ENCODE results near the gene ZNF695.
"Not testable (repeated sequence)": the region's sequence is repeated elsewhere in the genome, so short reads cannot be mapped to it uniquely, and the experiment has no call there.

GRCh38 chr1:247024658-247025057, 16.8 kb upstream of the ZNF695 start:
- TF ChIP-seq CBX5 (IDR thresholded peaks at IDR 0.05; ENCODE audit: borderline replicate concordance, low read depth); MITF (IDR thresholded peaks at IDR 0.05); RBBP5 (IDR thresholded peaks at IDR 0.05; ENCODE audit: borderline replicate concordance, insufficient read depth, low read length, poor library complexity, severe bottlenecking); NONO (IDR thresholded peaks at IDR 0.05; ENCODE audit: low read depth in 2 of 2, low read length in 1 of 2); MAX (CRISPR knock-in tag; IDR thresholded peaks at IDR 0.05); CTCF (IDR thresholded peaks at IDR 0.05 in 2 of 3, conservative IDR thresholded peaks at IDR 0.05 in 1 of 3; ENCODE audit: insufficient read depth in 2 of 3, low read depth in 1 of 3, low read length in 3 of 3); TAF1 (IDR thresholded peaks at IDR 0.05; ENCODE audit: control insufficient read depth, extremely low read depth, insufficient read depth, low read length, severe bottlenecking): not testable (repeated sequence)
- TF ChIP-seq, protein P1, sequence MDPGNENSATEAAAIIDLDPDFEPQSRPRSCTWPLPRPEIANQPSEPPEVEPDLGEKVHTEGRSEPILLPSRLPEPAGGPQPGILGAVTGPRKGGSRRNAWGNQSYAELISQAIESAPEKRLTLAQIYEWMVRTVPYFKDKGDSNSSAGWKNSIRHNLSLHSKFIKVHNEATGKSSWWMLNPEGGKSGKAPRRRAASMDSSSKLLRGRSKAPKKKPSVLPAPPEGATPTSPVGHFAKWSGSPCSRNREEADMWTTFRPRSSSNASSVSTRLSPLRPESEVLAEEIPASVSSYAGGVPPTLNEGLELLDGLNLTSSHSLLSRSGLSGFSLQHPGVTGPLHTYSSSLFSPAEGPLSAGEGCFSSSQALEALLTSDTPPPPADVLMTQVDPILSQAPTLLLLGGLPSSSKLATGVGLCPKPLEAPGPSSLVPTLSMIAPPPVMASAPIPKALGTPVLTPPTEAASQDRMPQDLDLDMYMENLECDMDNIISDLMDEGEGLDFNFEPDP (CRISPR knock-in tag; IDR thresholded peaks at IDR 0.05) = not testable (repeated sequence)

All from K562 (cell line).